GM12878 (cell line): ENCODE measurements around the gene DEF6. TPM values are rescaled to one million over a fixed set of nuclear protein-coding genes. Genes with fewer than 3 reads are reported as not detected.

Experiments used
- BCL11A ChIP-seq: IDR thresholded peaks from 2 replicates; pipeline ENCODE4 v1.6.1; 2011; ENCODE audit warnings: low read depth, low read length
- CEBPB ChIP-seq, 2 experiments: fragments of 150-350 bp in 1 of 2; IDR thresholded peaks; 2 replicates each; pipeline ENCODE4 v1.6.1; 2012 to 2014; ENCODE audit warnings: low read depth in 2 of 2, low read length in 2 of 2, borderline replicate concordance in 1 of 2, inconsistent platforms in 1 of 2
- EED ChIP-seq: sonication (generic); IDR thresholded peaks from 2 replicates; pipeline ENCODE4 v1.6.1; 2016; ENCODE audit warnings: antibody characterized with exemption, low read depth
- FOS ChIP-seq: IDR thresholded peaks from 3 replicates; pipeline ENCODE4 v1.6.1; 2011; ENCODE audit warnings: borderline replicate concordance; ENCODE audit not compliant: insufficient read length; ENCODE audit errors: extremely low read depth
- HDAC6 ChIP-seq: fragments of 200-600 bp; sonication (generic); IDR thresholded peaks from one replicate; pipeline ENCODE4 v1.8.0; 2017; ENCODE audit warnings: antibody characterized with exemption; ENCODE audit not compliant: unreplicated experiment
- MTA2 ChIP-seq: fragments of 450-650 bp; IDR thresholded peaks from 2 replicates; pipeline ENCODE4 v1.6.1; 2016; ENCODE audit warnings: low read depth, mild to moderate bottlenecking, moderate library complexity
- MYC ChIP-seq: IDR thresholded peaks from 2 replicates; pipeline ENCODE4 v1.6.1; 2011; ENCODE audit warnings: mild to moderate bottlenecking, low read length, moderate library complexity, inconsistent platforms; ENCODE audit not compliant: insufficient read depth, insufficient replicate concordance, insufficient read length, severe bottlenecking
- PAX8 ChIP-seq: fragments of 450-650 bp; IDR thresholded peaks from 2 replicates; pipeline ENCODE4 v1.6.1; 2017; ENCODE audit warnings: mild to moderate bottlenecking, moderate library complexity
- STAT1 ChIP-seq: fragments of 450-650 bp; conservative IDR thresholded peaks from 2 replicates; pipeline ENCODE4 v1.6.1; 2014; ENCODE audit warnings: antibody characterized with exemption, mild to moderate bottlenecking
- TARDBP ChIP-seq: IDR thresholded peaks from 2 replicates; pipeline ENCODE4 v1.6.1; 2016; ENCODE audit warnings: borderline replicate concordance
- ZBED1 ChIP-seq: IDR thresholded peaks from 2 replicates; pipeline ENCODE4 v1.6.1; 2016; ENCODE audit warnings: borderline replicate concordance
- polyA plus RNA-seq, 11 experiments: library from polyadenylated mRNA; depleted of rRNA in 4 of 11; unstranded in 6 of 11; stranded (reverse) in 5 of 11; fragments of >200 nt; fragmentation: Nextera tagmentation in 4 of 11; fragmentation: Illumina TruSeq in 1 of 11; extraction: Ambion mirVana in 4 of 11; extraction: Trizol in 1 of 11; gene quantifications; 1 replicate in 1 of 11; 2 replicates in 10 of 11; pipeline versions ENCODE4 v1.2.1 to v1.2.3, GENCODE V29; 2011 to 2016; ENCODE audit warnings: inconsistent platforms in 2 of 11, missing spikeins in 2 of 11, low read depth in 1 of 11
- total RNA-seq, 4 experiments: library from RNA; depleted of rRNA in 3 of 4; stranded (reverse); fragments of >200 nt in 3 of 4; fragmentation: Illumina TruSeq in 1 of 4; extraction: Trizol in 1 of 4; gene quantifications; 2 replicates each; pipeline versions ENCODE4 v1.2.1 to v1.2.3, GENCODE V29; 2013 to 2021
- TF ChIP-seq, protein P1 (sequence below): fragments of 150-350 bp; IDR thresholded peaks from 2 replicates; pipeline ENCODE4 v1.6.1; 2014; ENCODE audit warnings: mild to moderate bottlenecking, low read depth, low read length
- TF ChIP-seq, protein P2 (sequence below): fragments of 150-350 bp; IDR thresholded peaks from 2 replicates; pipeline ENCODE4 v1.6.1; 2016; ENCODE audit warnings: low read depth, low read length
- TF ChIP-seq, protein P3 (sequence below): IDR thresholded peaks from 2 replicates; pipeline ENCODE4 v1.6.1; 2011; ENCODE audit warnings: mild to moderate bottlenecking, low read depth, low read length, moderate library complexity; ENCODE audit not compliant: insufficient replicate concordance
- TF ChIP-seq, protein P4 (sequence below): IDR thresholded peaks from 2 replicates; pipeline ENCODE4 v1.6.1; 2012; ENCODE audit warnings: mild to moderate bottlenecking, low read depth, low read length
- TF ChIP-seq, protein P5 (sequence below): fragments of 450-650 bp; IDR thresholded peaks from 2 replicates; pipeline ENCODE4 v1.6.1; 2017; ENCODE audit warnings: mild to moderate bottlenecking

Gene DEF6
- total and polyA plus RNA-seq, 10 of the 15 experiments (the other 5 are each of a cell fraction or from before 2014, with no cell fraction given) = 3.3 to 69.5 (median 48.8) TPM

DNA sequence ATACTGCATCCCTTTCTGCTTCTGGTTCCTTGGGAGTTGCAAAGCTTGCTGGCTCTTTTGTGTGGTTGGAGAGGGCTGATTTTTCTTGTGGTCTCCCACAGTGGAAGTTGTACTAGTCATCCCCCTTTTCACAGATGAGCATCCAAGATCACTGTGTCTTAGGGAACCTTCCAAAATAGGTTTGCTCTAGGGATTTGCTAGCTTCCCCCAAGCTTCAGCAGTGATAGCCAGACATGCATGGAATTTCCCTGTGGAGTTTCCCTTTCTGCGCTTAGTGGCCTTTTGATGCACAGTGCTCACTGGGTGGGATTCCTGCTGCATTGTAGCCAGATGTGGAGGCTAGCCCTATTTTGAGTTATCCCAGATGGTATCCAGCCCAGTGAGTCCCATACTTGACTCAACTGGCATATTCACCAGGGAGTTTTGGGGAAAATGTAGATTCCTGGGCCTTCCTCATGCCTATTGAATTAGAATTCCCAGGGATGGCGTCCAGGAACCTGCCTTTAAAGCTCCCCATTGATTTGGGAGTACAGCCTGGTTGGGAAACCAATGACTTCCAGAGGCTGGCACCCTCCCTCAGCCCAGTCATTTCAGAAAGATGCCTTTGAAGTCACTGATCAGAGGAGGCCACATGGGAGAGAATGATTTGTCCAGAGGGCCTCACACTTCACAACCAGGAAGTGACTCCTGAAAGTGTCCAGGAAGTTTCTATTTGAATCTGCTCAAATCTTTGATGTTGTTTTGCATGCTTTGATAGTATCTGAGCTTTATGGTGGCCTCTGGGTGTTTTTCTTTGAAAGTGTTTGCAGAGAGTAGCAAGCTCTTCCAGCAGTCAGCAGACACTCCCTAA lies 70.6 kb downstream of the DEF6 start (continued):
- TF ChIP-seq, protein P1, sequence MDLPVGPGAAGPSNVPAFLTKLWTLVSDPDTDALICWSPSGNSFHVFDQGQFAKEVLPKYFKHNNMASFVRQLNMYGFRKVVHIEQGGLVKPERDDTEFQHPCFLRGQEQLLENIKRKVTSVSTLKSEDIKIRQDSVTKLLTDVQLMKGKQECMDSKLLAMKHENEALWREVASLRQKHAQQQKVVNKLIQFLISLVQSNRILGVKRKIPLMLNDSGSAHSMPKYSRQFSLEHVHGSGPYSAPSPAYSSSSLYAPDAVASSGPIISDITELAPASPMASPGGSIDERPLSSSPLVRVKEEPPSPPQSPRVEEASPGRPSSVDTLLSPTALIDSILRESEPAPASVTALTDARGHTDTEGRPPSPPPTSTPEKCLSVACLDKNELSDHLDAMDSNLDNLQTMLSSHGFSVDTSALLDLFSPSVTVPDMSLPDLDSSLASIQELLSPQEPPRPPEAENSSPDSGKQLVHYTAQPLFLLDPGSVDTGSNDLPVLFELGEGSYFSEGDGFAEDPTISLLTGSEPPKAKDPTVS = no peak
- TF ChIP-seq MTA2 (no peak), EED (peak; percentile 98), HDAC6 (no peak), ZBED1 (no peak), FOS (no peak), MYC (no peak), CEBPB (IDR thresholded peaks at IDR 0.05; ENCODE audit: borderline replicate concordance in 1 of 2, low read depth in 2 of 2, low read length in 2 of 2) (no peak), STAT1 (no peak), BCL11A (no peak), TARDBP (no peak), PAX8 (no peak)
- TF ChIP-seq, protein P2, sequence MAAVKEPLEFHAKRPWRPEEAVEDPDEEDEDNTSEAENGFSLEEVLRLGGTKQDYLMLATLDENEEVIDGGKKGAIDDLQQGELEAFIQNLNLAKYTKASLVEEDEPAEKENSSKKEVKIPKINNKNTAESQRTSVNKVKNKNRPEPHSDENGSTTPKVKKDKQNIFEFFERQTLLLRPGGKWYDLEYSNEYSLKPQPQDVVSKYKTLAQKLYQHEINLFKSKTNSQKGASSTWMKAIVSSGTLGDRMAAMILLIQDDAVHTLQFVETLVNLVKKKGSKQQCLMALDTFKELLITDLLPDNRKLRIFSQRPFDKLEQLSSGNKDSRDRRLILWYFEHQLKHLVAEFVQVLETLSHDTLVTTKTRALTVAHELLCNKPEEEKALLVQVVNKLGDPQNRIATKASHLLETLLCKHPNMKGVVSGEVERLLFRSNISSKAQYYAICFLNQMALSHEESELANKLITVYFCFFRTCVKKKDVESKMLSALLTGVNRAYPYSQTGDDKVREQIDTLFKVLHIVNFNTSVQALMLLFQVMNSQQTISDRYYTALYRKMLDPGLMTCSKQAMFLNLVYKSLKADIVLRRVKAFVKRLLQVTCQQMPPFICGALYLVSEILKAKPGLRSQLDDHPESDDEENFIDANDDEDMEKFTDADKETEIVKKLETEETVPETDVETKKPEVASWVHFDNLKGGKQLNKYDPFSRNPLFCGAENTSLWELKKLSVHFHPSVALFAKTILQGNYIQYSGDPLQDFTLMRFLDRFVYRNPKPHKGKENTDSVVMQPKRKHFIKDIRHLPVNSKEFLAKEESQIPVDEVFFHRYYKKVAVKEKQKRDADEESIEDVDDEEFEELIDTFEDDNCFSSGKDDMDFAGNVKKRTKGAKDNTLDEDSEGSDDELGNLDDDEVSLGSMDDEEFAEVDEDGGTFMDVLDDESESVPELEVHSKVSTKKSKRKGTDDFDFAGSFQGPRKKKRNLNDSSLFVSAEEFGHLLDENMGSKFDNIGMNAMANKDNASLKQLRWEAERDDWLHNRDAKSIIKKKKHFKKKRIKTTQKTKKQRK = no peak
- TF ChIP-seq, protein P3, sequence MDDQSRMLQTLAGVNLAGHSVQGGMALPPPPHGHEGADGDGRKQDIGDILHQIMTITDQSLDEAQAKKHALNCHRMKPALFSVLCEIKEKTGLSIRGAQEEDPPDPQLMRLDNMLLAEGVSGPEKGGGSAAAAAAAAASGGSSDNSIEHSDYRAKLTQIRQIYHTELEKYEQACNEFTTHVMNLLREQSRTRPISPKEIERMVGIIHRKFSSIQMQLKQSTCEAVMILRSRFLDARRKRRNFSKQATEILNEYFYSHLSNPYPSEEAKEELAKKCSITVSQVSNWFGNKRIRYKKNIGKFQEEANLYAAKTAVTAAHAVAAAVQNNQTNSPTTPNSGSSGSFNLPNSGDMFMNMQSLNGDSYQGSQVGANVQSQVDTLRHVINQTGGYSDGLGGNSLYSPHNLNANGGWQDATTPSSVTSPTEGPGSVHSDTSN = no peak
- TF ChIP-seq, protein P4, sequence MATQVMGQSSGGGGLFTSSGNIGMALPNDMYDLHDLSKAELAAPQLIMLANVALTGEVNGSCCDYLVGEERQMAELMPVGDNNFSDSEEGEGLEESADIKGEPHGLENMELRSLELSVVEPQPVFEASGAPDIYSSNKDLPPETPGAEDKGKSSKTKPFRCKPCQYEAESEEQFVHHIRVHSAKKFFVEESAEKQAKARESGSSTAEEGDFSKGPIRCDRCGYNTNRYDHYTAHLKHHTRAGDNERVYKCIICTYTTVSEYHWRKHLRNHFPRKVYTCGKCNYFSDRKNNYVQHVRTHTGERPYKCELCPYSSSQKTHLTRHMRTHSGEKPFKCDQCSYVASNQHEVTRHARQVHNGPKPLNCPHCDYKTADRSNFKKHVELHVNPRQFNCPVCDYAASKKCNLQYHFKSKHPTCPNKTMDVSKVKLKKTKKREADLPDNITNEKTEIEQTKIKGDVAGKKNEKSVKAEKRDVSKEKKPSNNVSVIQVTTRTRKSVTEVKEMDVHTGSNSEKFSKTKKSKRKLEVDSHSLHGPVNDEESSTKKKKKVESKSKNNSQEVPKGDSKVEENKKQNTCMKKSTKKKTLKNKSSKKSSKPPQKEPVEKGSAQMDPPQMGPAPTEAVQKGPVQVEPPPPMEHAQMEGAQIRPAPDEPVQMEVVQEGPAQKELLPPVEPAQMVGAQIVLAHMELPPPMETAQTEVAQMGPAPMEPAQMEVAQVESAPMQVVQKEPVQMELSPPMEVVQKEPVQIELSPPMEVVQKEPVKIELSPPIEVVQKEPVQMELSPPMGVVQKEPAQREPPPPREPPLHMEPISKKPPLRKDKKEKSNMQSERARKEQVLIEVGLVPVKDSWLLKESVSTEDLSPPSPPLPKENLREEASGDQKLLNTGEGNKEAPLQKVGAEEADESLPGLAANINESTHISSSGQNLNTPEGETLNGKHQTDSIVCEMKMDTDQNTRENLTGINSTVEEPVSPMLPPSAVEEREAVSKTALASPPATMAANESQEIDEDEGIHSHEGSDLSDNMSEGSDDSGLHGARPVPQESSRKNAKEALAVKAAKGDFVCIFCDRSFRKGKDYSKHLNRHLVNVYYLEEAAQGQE = no peak
- TF ChIP-seq, protein P5, sequence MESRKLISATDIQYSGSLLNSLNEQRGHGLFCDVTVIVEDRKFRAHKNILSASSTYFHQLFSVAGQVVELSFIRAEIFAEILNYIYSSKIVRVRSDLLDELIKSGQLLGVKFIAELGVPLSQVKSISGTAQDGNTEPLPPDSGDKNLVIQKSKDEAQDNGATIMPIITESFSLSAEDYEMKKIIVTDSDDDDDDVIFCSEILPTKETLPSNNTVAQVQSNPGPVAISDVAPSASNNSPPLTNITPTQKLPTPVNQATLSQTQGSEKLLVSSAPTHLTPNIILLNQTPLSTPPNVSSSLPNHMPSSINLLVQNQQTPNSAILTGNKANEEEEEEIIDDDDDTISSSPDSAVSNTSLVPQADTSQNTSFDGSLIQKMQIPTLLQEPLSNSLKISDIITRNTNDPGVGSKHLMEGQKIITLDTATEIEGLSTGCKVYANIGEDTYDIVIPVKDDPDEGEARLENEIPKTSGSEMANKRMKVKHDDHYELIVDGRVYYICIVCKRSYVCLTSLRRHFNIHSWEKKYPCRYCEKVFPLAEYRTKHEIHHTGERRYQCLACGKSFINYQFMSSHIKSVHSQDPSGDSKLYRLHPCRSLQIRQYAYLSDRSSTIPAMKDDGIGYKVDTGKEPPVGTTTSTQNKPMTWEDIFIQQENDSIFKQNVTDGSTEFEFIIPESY = no peak
